HL-60/S4 (cell line): Measurements from ENCODE around the gene NTN1.

Experiments
- in situ Hi-C: fragments of 300-500 bp; cut with MboI; formaldehyde crosslinking; loops from 2 replicates; pipeline ENCODE4 v1.14.3; 2022; ENCODE audit warnings: low sequenced_read_pairs

NTN1 gene

DNA sequence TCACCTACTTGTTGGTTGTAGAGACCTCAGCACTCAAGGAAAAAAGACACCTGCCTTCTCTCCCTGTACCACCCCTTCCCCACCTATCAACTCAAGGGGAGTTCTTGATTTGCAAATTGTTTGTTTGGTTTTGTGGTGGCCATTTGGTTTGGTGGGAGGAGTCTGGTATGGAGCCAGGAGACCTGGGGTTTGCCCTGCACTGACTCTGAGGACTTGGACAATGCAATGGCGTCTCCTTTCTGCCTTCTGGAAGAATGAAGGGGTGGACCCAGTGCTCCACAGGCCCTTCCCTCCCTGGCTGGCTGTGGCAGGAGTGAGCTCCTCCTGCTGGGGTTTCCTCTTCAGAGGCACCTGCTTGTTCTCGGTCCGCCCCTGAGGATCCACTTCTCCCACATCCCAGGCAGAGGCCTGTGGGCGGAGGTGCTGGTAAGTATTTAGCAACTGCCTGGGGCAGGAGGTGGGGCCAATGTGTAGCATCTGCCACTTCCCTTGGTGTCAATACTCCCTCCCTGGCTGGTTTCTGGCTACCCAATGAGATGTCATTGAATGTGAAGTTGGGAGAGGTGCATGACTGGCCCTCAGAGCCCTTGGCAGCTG, 164.5 kb downstream of the NTN1 start:
- in situ Hi-C loops: no loop called here

- in situ Hi-C loops: no loop called here
These were observed 166.5 kb downstream of the NTN1 start for GRCh38 chr17:9187828-9188227.

DNA sequence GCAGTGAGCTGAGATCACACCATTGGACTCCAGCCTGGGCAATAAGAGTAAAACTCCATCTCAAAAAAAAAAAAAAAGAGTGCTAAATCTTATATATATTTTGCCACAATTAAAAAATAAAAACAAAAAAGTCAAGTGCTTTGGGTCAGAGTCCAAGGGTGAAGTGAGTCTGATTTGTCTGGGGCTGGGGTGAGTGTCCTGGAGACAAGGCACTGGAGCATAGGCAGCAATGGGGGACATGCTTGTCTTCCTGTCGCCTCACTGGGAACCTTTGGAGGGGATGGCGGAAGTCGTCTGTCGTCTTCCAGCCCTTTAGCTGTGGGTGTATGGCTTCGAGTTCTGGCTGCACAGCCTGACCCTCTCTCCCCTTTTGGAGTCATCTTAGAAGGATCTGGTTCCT, 167.1 kb downstream of the NTN1 start:
- in situ Hi-C loops: no loop called here

DNA sequence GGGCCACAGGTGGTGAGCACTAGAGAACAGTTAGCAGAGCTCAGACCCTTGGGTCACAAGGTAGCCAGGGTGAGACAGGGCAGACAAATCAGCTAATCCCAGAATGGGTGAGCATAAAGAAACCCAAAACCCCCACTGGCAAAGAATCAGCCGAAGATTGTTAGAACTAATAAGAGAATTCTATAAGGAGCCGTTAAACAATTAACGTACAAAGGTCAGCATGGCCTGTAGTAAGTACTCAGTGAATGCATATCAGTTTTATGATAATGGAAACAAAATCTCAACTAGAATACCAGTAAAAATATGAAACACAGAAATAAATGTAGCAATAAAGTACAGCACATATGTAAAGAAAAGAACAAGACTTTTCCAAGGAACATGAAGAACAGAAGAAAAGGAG, 168.6 kb downstream of the NTN1 start:
- in situ Hi-C loops: no loop called here

GRCh38 chr17:9192010-9192409, 170.7 kb downstream of the NTN1 start:
- in situ Hi-C loops: no loop called here

- in situ Hi-C loops: no loop called here
These were observed 174.1 kb downstream of the NTN1 start for GRCh38 chr17:9195411-9195810.

GRCh38 chr17:9195961-9196670, 174.8 kb downstream of the NTN1 start:
- in situ Hi-C loops: no loop called here

DNA sequence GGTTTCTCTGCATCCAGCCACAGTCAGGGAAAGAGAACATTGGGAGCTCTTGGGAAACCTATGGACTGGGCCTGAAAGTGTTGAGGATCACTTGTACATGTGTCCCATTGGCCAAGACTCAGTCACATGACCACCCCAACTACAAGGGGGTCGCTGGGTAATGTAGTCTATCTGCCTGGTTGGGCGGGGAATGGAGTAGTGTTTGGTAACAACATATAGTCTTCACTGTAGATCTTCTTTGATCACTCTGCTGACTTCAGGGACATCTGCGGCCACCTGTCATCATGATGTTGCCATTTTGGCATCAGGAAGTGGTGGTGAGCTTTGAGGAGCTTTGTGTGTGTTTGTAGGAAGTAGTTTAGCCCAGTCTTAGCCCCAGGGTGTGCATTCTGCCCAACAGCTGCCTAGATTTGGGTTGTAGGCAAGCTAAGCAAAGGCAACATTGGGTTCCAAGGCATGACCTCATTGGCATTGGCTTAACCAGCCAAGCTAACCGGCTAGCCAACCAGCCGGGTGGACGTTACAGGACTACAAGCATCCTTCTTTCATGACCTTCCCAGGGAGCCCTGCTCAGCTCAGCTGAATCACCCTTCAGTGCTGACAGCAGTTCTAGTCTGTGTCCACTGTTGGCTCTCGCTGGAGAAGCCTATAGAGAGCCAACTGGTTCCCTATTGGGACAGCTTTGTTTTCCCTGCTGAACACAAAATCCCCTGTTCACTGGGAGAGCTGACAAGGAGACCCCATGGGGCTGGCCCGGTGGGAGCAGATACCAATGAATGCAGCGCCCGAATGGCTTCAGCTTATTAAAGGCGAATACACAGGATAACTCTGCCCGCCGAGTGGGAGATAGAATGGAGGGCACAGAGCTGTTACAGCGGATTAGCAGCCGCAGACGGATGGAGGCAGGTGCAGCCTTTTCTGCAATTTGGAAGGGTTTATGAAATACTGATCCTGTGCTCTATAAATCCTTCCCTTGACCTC, 178.6 kb downstream of the NTN1 start:
- in situ Hi-C loops: no loop called here

DNA sequence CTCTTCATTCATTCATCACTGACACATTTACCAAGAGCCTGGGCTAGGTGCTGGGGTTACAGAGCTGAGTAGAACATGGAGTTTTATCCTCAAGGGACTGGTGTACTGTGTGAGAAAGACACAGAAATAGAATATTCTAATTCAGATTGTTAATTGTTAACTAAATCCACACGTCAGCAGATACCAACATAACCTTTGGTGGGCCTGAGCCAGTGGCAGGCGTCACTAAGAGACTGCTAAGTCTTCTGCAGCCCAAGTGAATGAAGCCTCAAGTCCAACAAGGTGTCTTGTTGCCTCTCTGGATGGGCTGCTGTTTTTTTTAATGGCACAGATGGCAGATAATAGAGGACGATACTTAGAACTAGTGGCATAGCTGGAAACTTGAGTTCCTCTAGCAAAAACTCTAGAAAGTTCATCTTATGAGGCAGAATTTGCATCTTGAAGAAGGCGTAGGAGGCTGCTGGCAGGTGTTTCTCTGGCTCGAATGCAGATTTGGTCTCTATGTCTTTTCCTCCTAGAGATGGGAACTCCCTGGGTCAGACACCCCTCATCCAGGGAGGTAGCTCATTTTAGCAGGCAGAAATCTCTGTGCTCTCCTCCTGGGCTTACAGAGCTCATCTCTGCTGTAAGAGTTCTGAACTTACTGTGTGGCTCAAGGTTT, 179.5 kb downstream of the NTN1 start:
- in situ Hi-C loops: no loop called here

GRCh38 chr17:9202532-9202931, 181.2 kb downstream of the NTN1 start:
- in situ Hi-C loops: no loop called here

DNA sequence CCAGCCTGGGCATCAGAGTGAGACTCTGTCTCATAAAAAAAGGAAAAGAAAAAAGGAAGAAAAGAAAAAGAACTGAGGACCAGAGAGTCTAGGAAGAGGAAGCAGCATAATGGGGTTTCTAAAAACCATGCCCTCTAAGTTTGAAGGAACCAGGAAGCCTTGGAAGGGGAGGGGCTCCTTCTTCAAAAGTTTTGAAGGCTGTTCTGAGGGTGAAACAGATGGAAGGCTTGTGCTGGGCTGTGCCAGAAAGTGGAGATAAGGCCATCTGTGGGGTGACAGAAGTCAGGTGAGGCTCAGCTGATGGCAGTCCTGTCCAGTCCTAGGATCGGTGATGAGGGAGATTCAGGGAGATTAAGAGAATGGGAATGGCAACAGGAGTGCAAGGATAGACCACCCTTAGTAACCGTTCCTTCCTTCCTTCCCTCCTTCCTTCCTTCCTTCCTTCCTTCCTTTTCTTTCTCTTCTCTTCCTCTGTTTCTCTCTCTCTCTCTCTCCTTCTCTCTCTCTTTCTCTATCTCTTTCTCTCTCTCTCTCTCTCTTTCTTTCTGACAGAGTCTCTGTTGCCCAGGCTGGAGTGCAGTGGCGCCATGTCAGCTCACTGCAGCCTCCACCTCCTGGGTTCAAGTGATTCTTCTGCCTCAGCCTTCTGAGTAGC, 182.6 kb downstream of the NTN1 start:
- in situ Hi-C loops: no loop called here

DNA sequence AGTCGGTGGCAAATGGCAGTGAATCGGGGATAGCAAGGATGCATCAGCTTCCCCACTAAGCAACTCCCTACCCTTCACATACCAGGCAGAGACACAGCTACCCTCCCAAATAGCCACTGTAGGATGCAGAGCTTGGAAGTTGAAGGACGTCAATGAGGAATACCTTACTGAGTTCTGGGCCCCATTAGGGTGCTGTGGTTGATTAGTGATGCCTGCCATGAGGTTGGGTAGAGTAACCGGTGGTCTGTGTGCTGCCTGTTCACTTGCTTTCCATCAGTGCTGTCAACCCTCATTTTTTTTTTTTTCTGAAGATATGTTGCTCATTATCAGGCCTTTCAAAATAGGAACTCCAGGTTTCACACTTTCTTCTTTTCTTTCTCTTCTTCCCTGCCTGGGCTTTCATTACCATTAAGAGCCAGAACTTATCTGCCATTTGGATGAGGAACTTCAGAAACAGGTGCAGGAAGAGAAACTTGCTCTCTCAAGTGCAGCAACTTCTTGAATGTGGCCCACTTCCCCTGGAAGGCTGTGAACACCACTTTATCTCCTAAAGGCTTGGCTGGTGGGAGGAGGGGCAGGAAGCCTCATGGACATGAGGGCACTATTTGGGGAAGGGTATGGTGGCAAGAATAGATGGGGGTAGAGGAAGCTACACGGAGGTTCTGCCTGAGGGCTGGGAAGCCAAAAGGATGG, 183.5 kb downstream of the NTN1 start:
- in situ Hi-C loops: no loop called here

GRCh38 chr17:9205520-9206409, 184.5 kb downstream of the NTN1 start:
- in situ Hi-C loops: no loop called here

DNA sequence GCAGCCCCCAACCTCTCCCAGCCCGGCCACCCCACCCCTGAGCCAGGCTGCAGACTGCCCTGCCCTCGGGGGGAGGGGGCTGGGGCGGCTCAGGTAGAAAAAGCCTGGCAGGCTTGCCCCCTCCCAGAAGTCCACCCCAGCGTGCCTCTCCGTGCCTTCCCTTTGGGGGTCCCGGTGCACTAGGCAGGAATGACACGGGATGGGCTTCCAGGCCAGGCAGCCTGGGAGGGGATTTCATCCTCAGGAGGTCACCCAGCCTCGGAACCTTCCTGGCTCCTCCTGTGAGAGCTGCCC, 185.0 kb downstream of the NTN1 start:
- in situ Hi-C loops: no loop called here

DNA sequence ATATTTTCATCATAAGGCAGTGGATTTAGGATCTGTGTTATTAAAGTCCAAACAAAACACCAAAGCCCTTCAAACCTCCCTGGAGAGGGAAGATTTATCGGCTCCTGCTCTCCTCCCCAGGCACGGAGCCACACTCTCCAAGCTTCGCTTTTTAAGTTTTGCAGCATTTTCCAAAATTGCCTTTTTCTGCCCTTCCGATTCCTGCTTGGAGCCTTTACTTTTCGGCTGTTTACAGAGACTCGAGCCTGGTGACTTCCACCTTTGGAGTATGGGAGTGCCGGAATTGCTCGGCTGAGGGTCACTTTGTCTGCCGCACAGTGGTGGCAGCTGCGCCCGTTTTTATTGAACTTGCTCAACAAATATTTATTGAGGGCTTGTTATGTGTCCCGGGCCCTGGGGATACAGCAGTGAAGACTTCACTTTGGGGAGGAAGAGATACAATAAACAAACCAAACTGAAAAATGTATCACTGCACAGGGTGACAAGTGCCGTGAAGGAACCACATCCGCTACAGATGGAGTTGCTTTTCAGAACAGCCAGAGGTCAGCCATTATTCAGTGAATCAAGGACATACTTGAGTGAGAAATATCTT, 185.5 kb downstream of the NTN1 start:
- in situ Hi-C loops: no loop called here

GRCh38 chr17:9208381-9209105, 187.2 kb downstream of the NTN1 start:
- in situ Hi-C loops: no loop called here

- in situ Hi-C loops: no loop called here
These were observed 188.0 kb downstream of the NTN1 start for GRCh38 chr17:9209347-9209746.

- in situ Hi-C loops: no loop called here
These were observed 188.6 kb downstream of the NTN1 start for GRCh38 chr17:9209781-9210370.
